Hematopoietic multipotent progenitor cell treated with erythropoietin and hydrocortisone succinate and interleukin-3 and kit ligand, for 6 days (in vitro differentiated cells): ENCODE measurements around the gene IL20RB.

ENCODE experiments used
- DNase-seq: peaks from one replicate; pipeline ENCODE4 v3.0.0-alpha.2; 2015

Gene IL20RB

GRCh38 chr3:137041686-137042085 is 83.9 kb downstream of the IL20RB start:
- no peak for DNase-seq

DNA sequence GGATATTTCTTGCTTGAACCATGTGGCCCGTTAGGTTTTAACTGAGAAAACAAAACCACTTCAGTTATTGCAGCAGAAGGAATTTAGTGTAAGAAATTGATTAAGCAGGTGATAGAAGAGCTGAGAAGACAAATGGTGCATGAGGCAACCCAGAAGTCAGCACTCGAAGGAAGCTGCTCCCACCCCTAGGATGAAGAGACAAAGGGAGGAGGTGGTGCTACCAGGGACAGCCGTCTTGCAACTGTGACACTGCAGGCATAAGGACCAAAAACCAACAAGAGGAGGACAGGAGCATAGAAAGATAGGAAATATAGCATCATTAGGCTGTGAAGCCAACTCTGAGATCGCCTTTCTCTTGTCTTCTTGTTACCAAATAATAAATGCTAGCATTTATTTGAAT is 89.0 kb downstream of the IL20RB start:
- no peak for DNase-seq

GRCh38 chr3:137047240-137047639 is 89.5 kb downstream of the IL20RB start:
- no peak for DNase-seq

GRCh38 chr3:137050281-137050680 is 92.5 kb downstream of the IL20RB start:
- DNase-seq, result no peak

DNA sequence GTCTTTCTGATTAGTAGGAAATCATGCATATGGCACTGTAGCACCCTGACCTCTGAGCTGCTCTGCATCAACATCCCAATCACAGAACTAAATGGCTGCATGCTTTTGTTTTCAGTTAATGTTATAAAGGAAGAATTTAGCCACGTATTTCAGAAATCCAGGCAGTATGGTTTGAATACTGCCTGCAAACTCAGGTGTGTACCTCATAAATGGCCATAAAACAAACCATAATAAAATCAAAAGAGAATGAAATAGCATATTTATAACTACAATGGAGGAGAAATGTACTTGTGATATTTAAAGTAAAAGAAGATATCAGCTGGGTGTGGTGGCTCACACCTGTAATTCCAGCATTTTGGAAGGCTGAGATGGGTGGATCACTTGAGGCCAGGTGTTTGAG is 94.5 kb downstream of the IL20RB start:
- DNase-seq, result no peak
